Stimulated activated naive CD8-positive, alpha-beta T cell treated with anti-CD3 and anti-CD28 coated beads, Interleukin-15, Interleukin-2, amounts not matched to agents 100 U/mL and 50 U/mL, for 24 hours (primary cell): Measurements from ENCODE around the gene ZNF841.
A peak's percentile ranks its signal among the peaks of the same experiment; 100 is the strongest.
"Not testable (repeated sequence)": the region's sequence is repeated elsewhere in the genome, so short reads cannot be mapped to it uniquely, and the experiment has no call there.

Experiments used
- ATAC-seq: fragments of 150-1000 bp; cut with Tn5 transposase; one replicate; pipeline ENCODE4 v1.10.0; 2021
- DNase-seq: peaks from one replicate; pipeline ENCODE4 v3.0.0; 2021

Gene ZNF841

DNA sequence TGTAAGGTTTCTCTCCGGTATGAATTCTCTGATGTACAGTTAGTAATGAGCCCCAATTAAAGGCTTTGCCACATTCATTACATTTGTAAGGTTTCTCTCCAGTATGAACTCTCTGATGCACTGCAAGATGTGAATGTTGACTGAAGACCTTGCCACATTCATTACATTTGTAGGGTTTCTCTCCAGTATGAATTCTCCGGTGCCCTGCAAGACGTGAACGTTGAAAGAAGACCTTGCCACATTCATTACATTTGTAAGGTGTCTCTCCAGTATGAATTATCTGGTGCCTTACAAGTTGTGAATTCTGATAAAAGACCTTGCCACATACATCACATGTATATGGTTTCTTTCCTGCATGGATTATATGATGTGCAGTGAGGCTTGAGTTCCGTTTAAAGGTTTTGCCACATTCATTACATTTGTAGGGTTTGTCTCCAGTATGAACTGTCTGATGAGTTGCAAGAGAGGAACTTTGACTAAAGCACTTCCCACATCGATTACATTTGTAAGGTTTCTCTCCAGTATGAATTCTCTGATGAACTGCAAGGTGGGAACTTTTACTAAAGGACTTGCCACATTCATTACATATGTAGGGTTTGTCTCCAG, 29.2 kb downstream of the ZNF841 start:
- ATAC-seq, result no peak
- DNase-seq, result no peak

- DNase-seq (no peak), ATAC-seq (no peak)
Measured at GRCh38 chr19:52065399-52065798, 30.2 kb downstream of the ZNF841 start.

DNA sequence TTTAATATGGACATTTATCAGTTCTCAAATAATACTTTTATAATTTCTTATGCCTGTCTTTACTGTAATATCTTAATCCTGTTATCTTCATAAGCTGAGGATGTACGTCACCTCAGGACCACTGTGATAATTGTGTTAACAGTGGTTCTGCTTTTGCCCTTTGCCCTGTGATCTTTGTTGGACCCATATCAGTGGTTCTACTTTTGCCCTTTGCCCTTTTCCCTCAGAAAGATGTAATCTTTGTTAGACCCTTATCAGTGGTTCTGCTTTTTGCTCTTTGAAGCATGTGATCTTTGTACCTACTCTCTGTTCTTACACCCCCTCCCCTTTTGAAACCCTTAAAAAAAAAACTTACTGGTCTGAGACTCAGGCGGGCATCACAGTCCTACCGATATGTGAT, 39.1 kb downstream of the ZNF841 start:
- ATAC-seq, DNase-seq: not testable (repeated sequence)

GRCh38 chr19:52051736-52052135, 43.8 kb downstream of the ZNF841 start:
- not testable (repeated sequence) for DNase-seq, ATAC-seq

DNA sequence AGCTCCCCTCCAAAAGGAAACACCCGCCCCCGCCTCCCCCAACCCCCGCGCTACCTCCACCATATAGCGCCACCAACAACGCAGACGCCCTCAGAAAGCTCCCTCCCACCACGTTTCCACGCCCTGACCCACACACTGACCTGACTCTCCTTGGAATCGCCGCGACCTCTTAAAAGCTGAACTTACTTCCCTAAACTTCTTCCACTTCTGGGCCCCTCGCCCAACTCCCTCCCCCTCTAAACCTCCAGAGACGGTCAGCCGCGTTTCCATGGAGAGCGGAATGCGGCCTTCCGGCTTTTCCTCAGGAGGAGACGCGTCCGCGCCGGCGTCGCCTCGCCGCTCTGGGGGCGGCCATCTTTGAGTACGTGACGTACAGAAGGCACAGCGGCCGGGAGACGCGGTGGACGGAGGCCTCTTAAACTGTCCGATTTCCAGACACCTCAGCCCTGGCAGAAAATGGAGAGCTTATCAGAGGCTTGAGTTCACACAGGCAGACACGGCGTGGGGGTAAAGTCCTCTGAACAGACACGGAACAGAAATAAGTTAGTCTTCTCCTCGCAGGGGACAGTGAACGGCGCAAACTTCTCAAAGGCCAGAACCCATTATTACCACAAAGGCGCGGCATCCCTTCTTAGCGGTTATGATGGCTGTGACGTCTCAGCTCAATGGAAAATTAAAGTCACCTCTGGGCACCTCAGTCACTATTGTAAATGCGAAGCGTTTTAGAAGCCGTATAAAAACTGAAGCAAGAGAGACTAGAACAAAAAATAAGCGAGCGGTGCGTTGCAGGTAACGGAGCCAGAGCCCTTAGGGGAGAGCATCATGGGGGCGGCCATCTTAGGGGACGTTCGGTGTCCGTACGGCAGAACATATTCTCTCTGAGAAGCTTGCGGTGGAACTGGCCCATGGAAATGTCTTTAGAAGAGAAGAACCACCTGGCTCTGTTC, 46.7 kb downstream of the ZNF841 start, which contains the start of gene ZNF432:
Gene ZNF432 (minus strand): TSS at position 284 of the 947 bp plus-strand sequence. CDS start 1,970 bp downstream, outside the sequence.
- ATAC-seq (peak; percentile 89), DNase-seq (peak; percentile 81)

DNA sequence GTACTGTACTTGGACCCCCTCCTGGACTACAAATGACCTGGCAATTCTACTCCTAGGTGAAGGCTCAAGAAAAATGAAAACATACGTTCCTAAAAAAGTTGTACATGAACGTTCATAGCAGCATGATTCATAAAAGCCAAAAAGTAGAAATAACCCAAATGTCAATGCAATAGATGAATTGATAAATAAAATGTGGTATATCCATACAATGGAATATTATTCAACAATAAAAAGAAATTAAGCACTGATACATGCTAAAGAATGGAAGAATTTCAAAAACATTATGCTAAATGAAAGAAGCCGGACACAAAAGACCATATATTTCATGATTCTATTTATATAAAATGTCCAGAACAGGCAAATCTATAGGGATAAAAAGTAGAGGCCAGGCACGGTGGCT, 56.4 kb downstream of the ZNF841 start:
- ATAC-seq (no peak), DNase-seq (no peak)

- no peak for DNase-seq
- no peak for ATAC-seq
Measured at GRCh38 chr19:52034051-52034728, 61.4 kb downstream of the ZNF841 start.

DNA sequence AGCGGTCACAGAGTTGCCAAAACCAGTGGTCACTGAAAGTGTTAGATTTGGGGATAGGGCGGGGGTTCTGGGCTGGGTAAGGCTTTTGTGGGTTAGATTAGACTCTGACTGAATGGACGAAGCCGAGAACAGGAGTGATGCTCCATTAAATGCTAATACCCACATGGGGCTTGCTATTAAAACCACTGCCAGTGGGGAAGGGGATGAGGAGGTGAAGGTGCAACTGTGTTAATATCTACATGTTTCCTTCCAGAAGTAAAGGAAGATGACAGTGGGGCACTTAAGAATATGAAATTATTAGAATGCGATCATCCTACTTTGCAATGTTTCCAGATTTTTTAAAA, 66.8 kb downstream of the ZNF841 start:
- peak; percentile 20 for ATAC-seq

DNA sequence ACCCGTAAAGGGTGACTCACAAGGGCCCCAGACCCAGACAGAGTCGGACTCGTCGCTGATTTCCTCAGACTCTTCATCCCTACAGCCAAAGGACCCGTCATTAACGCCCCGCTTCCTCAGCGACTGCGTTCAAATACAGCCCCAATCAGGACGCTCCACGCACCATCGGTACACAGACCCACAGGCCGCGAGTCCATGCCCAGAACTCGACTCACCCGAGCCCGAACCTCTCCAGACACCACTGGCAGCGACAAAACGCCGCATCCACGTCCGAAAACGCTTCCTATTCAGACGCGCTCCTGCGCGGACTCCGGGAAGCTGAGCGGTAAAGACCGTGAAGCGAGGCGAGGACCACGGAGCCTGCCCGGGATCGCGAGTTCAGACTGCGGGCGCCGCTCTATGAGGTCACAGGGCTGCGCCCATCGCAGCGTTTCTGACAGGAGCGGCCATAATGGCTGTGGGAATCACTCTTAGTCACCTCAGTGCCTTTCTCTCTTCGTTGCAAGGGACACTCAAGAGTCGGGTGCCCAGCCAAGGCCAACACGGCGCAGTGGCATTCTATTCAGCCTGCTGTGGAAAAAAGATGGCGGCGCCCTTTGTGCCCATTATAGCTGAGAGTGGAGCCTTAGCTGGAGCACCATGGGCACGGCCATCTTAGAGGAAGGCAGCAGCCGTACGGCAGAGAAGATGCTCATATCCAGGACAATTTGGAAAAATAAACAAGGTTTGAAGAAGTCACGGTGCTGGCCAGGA, 67.4 kb downstream of the ZNF841 start, which contains the start of gene ZNF614:
Gene ZNF614 (minus strand): TSS at position 353 of the 753 bp plus-strand sequence. CDS start 2,634 bp downstream, outside the sequence.
- DNase-seq (peak; percentile 86), ATAC-seq (peak; percentile 96)

More for the DNA sequence above, 66.8 kb downstream of the ZNF841 start:
- no peak for DNase-seq

GRCh38 chr19:52026255-52026990, 69.1 kb downstream of the ZNF841 start:
- not testable (repeated sequence) for DNase-seq, ATAC-seq

DNA sequence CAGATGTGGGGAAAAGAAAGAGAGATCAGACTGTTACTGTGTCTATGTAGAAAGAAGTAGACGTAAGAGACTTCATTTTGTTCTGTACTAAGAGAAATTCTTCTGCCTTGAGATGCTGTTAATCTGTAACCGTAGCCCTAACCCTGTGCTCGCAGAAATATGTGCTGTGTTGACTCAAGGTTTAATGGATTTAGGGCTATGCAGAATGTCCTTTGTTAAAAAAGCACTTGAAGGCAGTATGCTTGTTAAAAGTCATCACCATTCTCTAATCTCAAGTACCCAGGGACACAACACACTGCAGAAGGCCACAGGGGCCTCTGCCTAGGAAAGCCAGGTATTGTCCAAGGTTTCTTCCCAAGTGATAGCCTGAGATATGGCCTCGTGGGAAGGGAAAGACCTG, 71.1 kb downstream of the ZNF841 start:
- not testable (repeated sequence) for ATAC-seq, DNase-seq

GRCh38 chr19:52022193-52022592, 73.4 kb downstream of the ZNF841 start:
- no peak for DNase-seq
- ATAC-seq, result no peak

GRCh38 chr19:52020506-52020905, 75.1 kb downstream of the ZNF841 start:
- DNase-seq (no peak), ATAC-seq (no peak)
